Measurements from ENCODE around the gene TMEM250. TPM values are rescaled to one million over a fixed set of nuclear protein-coding genes. Genes with fewer than 3 reads are reported as not detected.

Gene TMEM250
- total and polyA plus RNA-seq, 2 of the 4 experiments (the other 2 are of a cell fraction), result 14.0 to 17.5 TPM

GRCh38 chr9:136137321-136138265 is 18.9 kb upstream of the TMEM250 start:
- H2BK15ac ChIP-seq (ENCODE audit: low read depth, low read length), result no peak overlapping the region
- H4K20me1 ChIP-seq (ENCODE audit: insufficient read depth, low read length), result no peaks in the 10 kb centered on the region
- no peak overlapping the region for H4K91ac ChIP-seq (ENCODE audit: insufficient read depth, low read depth, low read length)
- no peak overlapping the region for H3K4ac ChIP-seq (ENCODE audit: low read depth, low read length)
- ChIA-PET CTCF (no interaction called here), POLR2A (ENCODE audit: unreplicated experiment) (no interaction called here)
- peaks cover 61% of the 10 kb centered on the region for H3K27me3 ChIP-seq (ENCODE audit: control insufficient read depth, insufficient read depth, low read length)
- no peak overlapping the region for H3K23ac ChIP-seq (ENCODE audit: low read depth, low read length)
- ATAC-seq (ENCODE audit: low read depth), result no peak
- no peak overlapping the region for H2AK5ac ChIP-seq (ENCODE audit: low read depth, low read length)
- H3K36me3 ChIP-seq (ENCODE audit: control insufficient read depth, insufficient read depth, low read length), result no peaks in the 10 kb centered on the region
- no peak overlapping the region for H3K14ac ChIP-seq (replicated peaks; ENCODE audit: low read depth, low read length)
- no peak for TF ChIP-seq CEBPB (IDR thresholded peaks at IDR 0.05; ENCODE audit: low read depth, low read length)
- TF ChIP-seq FOS (IDR thresholded peaks at IDR 0.05; ENCODE audit: low read depth, low read length), result no peak
- no peak for TF ChIP-seq POLR2A (IDR thresholded peaks at IDR 0.05; ENCODE audit: low read depth, low read length)
- no peak for TF ChIP-seq CHD1 (IDR thresholded peaks at IDR 0.05; ENCODE audit: low read depth, low read length)
- TF ChIP-seq, protein P1, sequence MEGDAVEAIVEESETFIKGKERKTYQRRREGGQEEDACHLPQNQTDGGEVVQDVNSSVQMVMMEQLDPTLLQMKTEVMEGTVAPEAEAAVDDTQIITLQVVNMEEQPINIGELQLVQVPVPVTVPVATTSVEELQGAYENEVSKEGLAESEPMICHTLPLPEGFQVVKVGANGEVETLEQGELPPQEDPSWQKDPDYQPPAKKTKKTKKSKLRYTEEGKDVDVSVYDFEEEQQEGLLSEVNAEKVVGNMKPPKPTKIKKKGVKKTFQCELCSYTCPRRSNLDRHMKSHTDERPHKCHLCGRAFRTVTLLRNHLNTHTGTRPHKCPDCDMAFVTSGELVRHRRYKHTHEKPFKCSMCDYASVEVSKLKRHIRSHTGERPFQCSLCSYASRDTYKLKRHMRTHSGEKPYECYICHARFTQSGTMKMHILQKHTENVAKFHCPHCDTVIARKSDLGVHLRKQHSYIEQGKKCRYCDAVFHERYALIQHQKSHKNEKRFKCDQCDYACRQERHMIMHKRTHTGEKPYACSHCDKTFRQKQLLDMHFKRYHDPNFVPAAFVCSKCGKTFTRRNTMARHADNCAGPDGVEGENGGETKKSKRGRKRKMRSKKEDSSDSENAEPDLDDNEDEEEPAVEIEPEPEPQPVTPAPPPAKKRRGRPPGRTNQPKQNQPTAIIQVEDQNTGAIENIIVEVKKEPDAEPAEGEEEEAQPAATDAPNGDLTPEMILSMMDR (conservative IDR thresholded peaks at IDR 0.05; ENCODE audit: low read depth, low read length), result no peak
- no peak for TF ChIP-seq RCOR1 (IDR thresholded peaks at IDR 0.05; ENCODE audit: insufficient replicate concordance, low read length)
- no peak for TF ChIP-seq MAFK (IDR thresholded peaks at IDR 0.05; ENCODE audit: low read depth, low read length)
- no peak for TF ChIP-seq NFE2L2 (IDR thresholded peaks at IDR 0.05; ENCODE audit: low read depth, low read length)
- no peak for TF ChIP-seq RAD21 (IDR thresholded peaks at IDR 0.05; ENCODE audit: low read length)
- no peak for TF ChIP-seq RFX5 (IDR thresholded peaks at IDR 0.05; ENCODE audit: low read depth, low read length)
- TF ChIP-seq USF2 (IDR thresholded peaks at IDR 0.05; ENCODE audit: low read depth, low read length), result no peak
- no peak for TF ChIP-seq BHLHE40 (IDR thresholded peaks at IDR 0.05; ENCODE audit: low read depth, low read length)
- TF ChIP-seq MXI1 (IDR thresholded peaks at IDR 0.05; ENCODE audit: borderline replicate concordance, low read depth, low read length), result no peak
- no peak for TF ChIP-seq ELK1 (IDR thresholded peaks at IDR 0.05; ENCODE audit: borderline replicate concordance, low read depth, low read length)
- dilution Hi-C loops (cut with HindIII; ENCODE audit: low sequenced_read_pairs, unreplicated experiment) (no loop called here), in situ Hi-C loops (cut with MboI; ENCODE audit: low sequenced_read_pairs) (no loop called here), intact Hi-C loops (cut with micrococcal nuclease) (no loop called here)
- no peaks in the 10 kb centered on the region for H3K79me1 ChIP-seq (ENCODE audit: low read depth in 1 of 2, low read length in 2 of 2)
- no peak overlapping the region for H4K8ac ChIP-seq (ENCODE audit: low read depth in 2 of 2, low read length in 2 of 2)
- H4K5ac ChIP-seq (ENCODE audit: low read depth, low read length), result no peak overlapping the region
- no peak overlapping the region for H2AFZ ChIP-seq (replicated peaks; ENCODE audit: low read length, poor library complexity)
- no peak overlapping the region for H2BK5ac ChIP-seq (ENCODE audit: low read depth, low read length, poor library complexity, severe bottlenecking)
- DNase-seq, result no peak
- no peak overlapping the region for H2BK120ac ChIP-seq (ENCODE audit: low read depth, low read length)
- no peak overlapping the region for H2AK9ac ChIP-seq (replicated peaks; ENCODE audit: low read depth, low read length, poor library complexity)
- no peak overlapping the region for H3K27ac ChIP-seq (ENCODE audit: insufficient read depth, low read length)
- no peak overlapping the region for H3K4me3 ChIP-seq (ENCODE audit: insufficient read depth, low read depth, low read length)
- no peaks in the 10 kb centered on the region for H3K9me3 ChIP-seq (ENCODE audit: control insufficient read depth, insufficient read depth, low read length)
- no peaks in the 10 kb centered on the region for H3K4me1 ChIP-seq (ENCODE audit: control insufficient read depth, insufficient read depth, low read length)
- no peak overlapping the region for H3K18ac ChIP-seq (ENCODE audit: low read depth, low read length)
- no peak overlapping the region for H3K9ac ChIP-seq (ENCODE audit: low read depth, low read length)
- H3K9me1 ChIP-seq (ENCODE audit: insufficient read depth, low read length), result no peaks in the 10 kb centered on the region
- no peak overlapping the region for H3K56ac ChIP-seq (ENCODE audit: extremely low read depth, insufficient read depth, low read length)
- H3K4me2 ChIP-seq (ENCODE audit: low read depth, low read length), result no peak overlapping the region
- WGBS, 2 experiments (ENCODE audit: extremely low coverage in 2 of 2, insufficient read length in 1 of 2), result 67% methylated on average over 5 of the region's 27 CpGs; no CpG with 5 or more reads in 1 of the 2 experiments
- BruUV-seq (replicated peaks), result no TSS peak
- H2BK20ac ChIP-seq (ENCODE audit: low read depth, low read length), result no peak overlapping the region

All from IMR-90 (cell line).